Epithelial cell of proximal tubule (primary cell): ENCODE data around the gene FAM9C. TPM values are rescaled to one million over a fixed set of nuclear protein-coding genes. Genes with fewer than 3 reads are reported as not detected.

Experiments used
- DNase-seq: peaks from one replicate; pipeline ENCODE4 v3.0.0-alpha.2; 2011; ENCODE audit warnings: low read depth
- H3K4me3 ChIP-seq: 2 replicates; pipeline ENCODE4 v1.5.1; 2011; ENCODE audit warnings: low read depth, mild to moderate bottlenecking, low read length
- CTCF ChIP-seq: conservative IDR thresholded peaks from 2 replicates; pipeline ENCODE4 v1.5.1; 2012; ENCODE audit warnings: low read depth, mild to moderate bottlenecking, low read length
- total RNA-seq: library from RNA; depleted of rRNA; stranded (reverse); fragments of >200 nt; gene quantifications from 2 replicates; pipeline ENCODE4 v1.2.3, GENCODE V29; 2015

The FAM9C gene
- total RNA-seq, 1 donor from 2014 or later, result not detected

- TF ChIP-seq CTCF, result no peak
- no peak for DNase-seq
- H3K4me3 ChIP-seq, result no peak overlapping the region
Observed at GRCh38 chrX:13082206-13083065, 38.0 kb upstream of the FAM9C start.

- TF ChIP-seq CTCF, result no peak
- no peak for DNase-seq
- H3K4me3 ChIP-seq, result no peak overlapping the region
Observed at GRCh38 chrX:13081395-13082205, 37.2 kb upstream of the FAM9C start.

GRCh38 chrX:13080128-13080795 is 35.8 kb upstream of the FAM9C start:
- TF ChIP-seq CTCF, result no peak
- no peak overlapping the region for H3K4me3 ChIP-seq
- no peak for DNase-seq

GRCh38 chrX:13078739-13079444 is 34.5 kb upstream of the FAM9C start:
- no peak for DNase-seq
- H3K4me3 ChIP-seq, result no peak overlapping the region
- no peak for TF ChIP-seq CTCF

- no peak overlapping the region for H3K4me3 ChIP-seq
- DNase-seq, result no peak
- TF ChIP-seq CTCF, result no peak
Observed at GRCh38 chrX:13077168-13077567, 32.7 kb upstream of the FAM9C start.

GRCh38 chrX:13076176-13076961 is 31.9 kb upstream of the FAM9C start:
- no peak for TF ChIP-seq CTCF
- H3K4me3 ChIP-seq, result no peak overlapping the region
- DNase-seq, result no peak
